Suprapubic skin (tissue), 3 donors: Measurements from ENCODE around the gene PPP6R3.

ENCODE experiments used
- EP300 ChIP-seq: sonication (generic); formaldehyde crosslinking; IDR thresholded peaks from one replicate; pipeline ENCODE4 v1.6.1; 2017; ENCODE audit warnings: antibody characterized with exemption
- POLR2A ChIP-seq, 2 donors: fragments of 450-650 bp; IDR thresholded peaks; one replicate each; pipeline ENCODE4 v1.6.1; 2017; ENCODE audit warnings: antibody characterized with exemption in 2 of 2, mild to moderate bottlenecking in 2 of 2, moderate library complexity in 2 of 2
- TF ChIP-seq, protein P1 (sequence below), 2 donors: fragments of 200-600 bp in 1 of 2; fragments of 450-650 bp in 1 of 2; sonication (generic) in 1 of 2; IDR thresholded peaks; one replicate each; pipeline ENCODE4 v1.5.1; 2016 to 2019; ENCODE audit warnings: antibody characterized with exemption in 2 of 2, mild to moderate bottlenecking in 1 of 2, moderate library complexity in 1 of 2

DNA sequence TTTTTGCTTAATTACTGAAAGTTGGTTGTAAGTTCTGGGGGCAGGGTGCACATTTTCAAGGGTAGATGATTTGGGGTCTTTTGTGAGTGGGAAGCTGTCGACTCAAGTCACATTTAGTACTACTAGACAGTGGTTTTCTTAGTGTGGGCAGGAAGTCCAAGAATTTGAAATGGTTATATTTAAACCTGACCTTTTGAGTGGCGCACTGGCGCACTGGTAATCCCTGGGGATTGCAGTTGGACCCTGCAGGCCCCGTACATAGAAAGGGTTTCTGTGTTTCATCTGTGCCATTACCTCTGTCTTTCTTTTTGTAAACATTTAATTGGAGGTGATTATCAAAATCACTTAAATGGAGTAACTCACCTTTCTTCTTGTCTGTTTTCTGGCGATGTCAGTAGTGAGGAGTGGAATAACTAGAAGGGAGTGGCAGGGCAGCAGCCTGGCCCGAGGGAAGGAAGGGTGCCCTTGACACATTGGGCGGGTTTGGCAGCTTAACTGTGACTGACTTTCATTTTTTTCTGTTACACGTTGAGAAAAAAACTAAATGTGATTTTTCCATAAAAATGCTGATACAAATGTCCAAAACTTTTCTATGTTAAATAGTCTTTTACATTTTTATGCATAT, 122.0 kb downstream of the PPP6R3 start:
- TF ChIP-seq, protein P1, sequence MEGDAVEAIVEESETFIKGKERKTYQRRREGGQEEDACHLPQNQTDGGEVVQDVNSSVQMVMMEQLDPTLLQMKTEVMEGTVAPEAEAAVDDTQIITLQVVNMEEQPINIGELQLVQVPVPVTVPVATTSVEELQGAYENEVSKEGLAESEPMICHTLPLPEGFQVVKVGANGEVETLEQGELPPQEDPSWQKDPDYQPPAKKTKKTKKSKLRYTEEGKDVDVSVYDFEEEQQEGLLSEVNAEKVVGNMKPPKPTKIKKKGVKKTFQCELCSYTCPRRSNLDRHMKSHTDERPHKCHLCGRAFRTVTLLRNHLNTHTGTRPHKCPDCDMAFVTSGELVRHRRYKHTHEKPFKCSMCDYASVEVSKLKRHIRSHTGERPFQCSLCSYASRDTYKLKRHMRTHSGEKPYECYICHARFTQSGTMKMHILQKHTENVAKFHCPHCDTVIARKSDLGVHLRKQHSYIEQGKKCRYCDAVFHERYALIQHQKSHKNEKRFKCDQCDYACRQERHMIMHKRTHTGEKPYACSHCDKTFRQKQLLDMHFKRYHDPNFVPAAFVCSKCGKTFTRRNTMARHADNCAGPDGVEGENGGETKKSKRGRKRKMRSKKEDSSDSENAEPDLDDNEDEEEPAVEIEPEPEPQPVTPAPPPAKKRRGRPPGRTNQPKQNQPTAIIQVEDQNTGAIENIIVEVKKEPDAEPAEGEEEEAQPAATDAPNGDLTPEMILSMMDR (IDR thresholded peaks at IDR 0.05): no peak
- TF ChIP-seq POLR2A (IDR thresholded peaks at IDR 0.05): no peak
- no peak for TF ChIP-seq EP300
